IMR-90 (cell line): ENCODE data around the gene GPR142. TPM values are rescaled to one million over a fixed set of nuclear protein-coding genes. Genes with fewer than 3 reads are reported as not detected.
"Not testable (repeated sequence)": the region's sequence is repeated elsewhere in the genome, so short reads cannot be mapped to it uniquely, and the experiment has no call there.

Experiments used
- ATAC-seq: fragments of 200-7000 bp; cut with Tn5 transposase; 2 replicates; pipeline ENCODE4 v1.9.1; 2020; ENCODE audit warnings: low read depth, mild to moderate bottlenecking, moderate library complexity
- BruUV-seq: library from RNA; stranded (reverse); fragments of 400-500 nt; replicated peaks from 2 replicates; lab custom pipeline; 2021; lab: Mats Ljungman, UMichigan
- CTCF ChIA-PET: fragments of 300-600 bp; formaldehyde crosslinking; extraction: SDS; loops from one replicate; lab custom pipeline; 2021; ENCODE audit warnings: antibody characterized with exemption; lab: Yijun Ruan, JAX
- POLR2A ChIA-PET: fragments of 300-600 bp; sonication (Branson Sonifier 250); formaldehyde crosslinking; loops from one replicate; lab custom pipeline; 2022; ENCODE audit warnings: antibody characterized with exemption; ENCODE audit not compliant: unreplicated experiment; lab: Charles Lee
- DNase-seq: peaks from one replicate; pipeline ENCODE4 v3.0.0; 2013
- H2AFZ ChIP-seq: replicated peaks from 2 replicates; pipeline ENCODE3; 2013; ENCODE audit warnings: low read length, mild to moderate bottlenecking; ENCODE audit not compliant: poor library complexity
- H2AK5ac ChIP-seq: 2 replicates; pipeline ENCODE4 v1.6.1; 2013; ENCODE audit warnings: low read depth, low read length, inconsistent platforms
- H2AK9ac ChIP-seq: replicated peaks from 2 replicates; pipeline ENCODE3; 2013; ENCODE audit warnings: mild to moderate bottlenecking, low read depth, low read length, moderate library complexity; ENCODE audit not compliant: poor library complexity
- H2BK120ac ChIP-seq: 2 replicates; pipeline ENCODE4 v1.6.1; 2013; ENCODE audit warnings: low read depth, low read length, inconsistent platforms
- H2BK15ac ChIP-seq: 3 replicates; pipeline ENCODE4 v1.6.1; 2013; ENCODE audit warnings: low read depth, low read length, inconsistent platforms
- H2BK20ac ChIP-seq: 2 replicates; pipeline ENCODE4 v1.6.1; 2013; ENCODE audit warnings: low read depth, mild to moderate bottlenecking, inconsistent platforms, low read length, moderate library complexity
- H2BK5ac ChIP-seq: 2 replicates; pipeline ENCODE4 v1.6.1; 2013; ENCODE audit warnings: mild to moderate bottlenecking, low read depth, low read length, inconsistent platforms; ENCODE audit not compliant: poor library complexity, severe bottlenecking
- H3K14ac ChIP-seq: replicated peaks from 2 replicates; pipeline ENCODE4 v1.6.1; 2013; ENCODE audit warnings: low read depth, low read length, inconsistent platforms
- H3K18ac ChIP-seq: 2 replicates; pipeline ENCODE4 v1.6.1; 2013; ENCODE audit warnings: low read depth, low read length, control low read depth
- H3K23ac ChIP-seq: 2 replicates; pipeline ENCODE4 v1.6.1; 2013; ENCODE audit warnings: low read depth, low read length, inconsistent platforms
- H3K27ac ChIP-seq: 2 replicates; pipeline ENCODE4 v1.5.1; 2013; ENCODE audit warnings: mild to moderate bottlenecking, control low read depth, low read length; ENCODE audit not compliant: insufficient read depth
- H3K27me3 ChIP-seq: 2 replicates; pipeline ENCODE4 v1.6.1; 2013; ENCODE audit warnings: low read length; ENCODE audit not compliant: control insufficient read depth, insufficient read depth
- H3K36me3 ChIP-seq: 2 replicates; pipeline ENCODE4 v1.6.1; 2013; ENCODE audit warnings: low read length, mixed read lengths; ENCODE audit not compliant: control insufficient read depth, insufficient read depth
- H3K4ac ChIP-seq: 2 replicates; pipeline ENCODE4 v1.6.1; 2013; ENCODE audit warnings: low read depth, low read length, inconsistent platforms
- H3K4me1 ChIP-seq: 2 replicates; pipeline ENCODE4 v1.6.1; 2013; ENCODE audit warnings: low read length, mixed read lengths; ENCODE audit not compliant: control insufficient read depth, insufficient read depth
- H3K4me2 ChIP-seq: 2 replicates; pipeline ENCODE4 v1.6.1; 2013; ENCODE audit warnings: low read depth, mild to moderate bottlenecking, control low read depth, low read length, moderate library complexity
- H3K4me3 ChIP-seq: 2 replicates; pipeline ENCODE4 v1.5.1; 2013; ENCODE audit warnings: low read depth, mild to moderate bottlenecking, control low read depth, low read length, moderate library complexity; ENCODE audit not compliant: insufficient read depth
- H3K56ac ChIP-seq: 2 replicates; pipeline ENCODE4 v1.6.1; 2013; ENCODE audit warnings: low read length, inconsistent platforms; ENCODE audit not compliant: insufficient read depth; ENCODE audit errors: extremely low read depth
- H3K79me1 ChIP-seq, 2 experiments: 2 replicates each; pipeline ENCODE4 v1.6.1; 2013; ENCODE audit warnings: low read length in 2 of 2, inconsistent platforms in 1 of 2, low read depth in 1 of 2
- H3K9ac ChIP-seq: 2 replicates; pipeline ENCODE4 v1.6.1; 2013; ENCODE audit warnings: low read depth, low read length, control low read depth
- H3K9me1 ChIP-seq: 2 replicates; pipeline ENCODE4 v1.6.1; 2013; ENCODE audit warnings: low read length, inconsistent platforms; ENCODE audit not compliant: insufficient read depth
- H3K9me3 ChIP-seq: 2 replicates; pipeline ENCODE4 v1.6.1; 2013; ENCODE audit warnings: low read length; ENCODE audit not compliant: control insufficient read depth, insufficient read depth
- H4K20me1 ChIP-seq: 2 replicates; pipeline ENCODE4 v1.6.1; 2013; ENCODE audit warnings: low read length, inconsistent platforms; ENCODE audit not compliant: insufficient read depth
- H4K5ac ChIP-seq: 2 replicates; pipeline ENCODE4 v1.6.1; 2013; ENCODE audit warnings: mild to moderate bottlenecking, low read depth, low read length, control low read depth
- H4K8ac ChIP-seq, 2 experiments: 2 replicates each; pipeline ENCODE4 v1.6.1; 2013; ENCODE audit warnings: low read depth in 2 of 2, low read length in 2 of 2, control low read depth in 1 of 2, inconsistent platforms in 1 of 2
- H4K91ac ChIP-seq: 2 replicates; pipeline ENCODE4 v1.6.1; 2013; ENCODE audit warnings: low read depth, low read length, inconsistent platforms; ENCODE audit not compliant: insufficient read depth
- WGBS, 2 experiments: methylation state at CpG; one replicate each; pipeline versions ENCODE4 v1.1.5 to v1.1.7; 2013; ENCODE audit warnings: missing lambda C conversion rate in 2 of 2; ENCODE audit not compliant: insufficient read length in 1 of 2; ENCODE audit errors: extremely low coverage in 2 of 2; 5-methylcytosine and 5-hydroxymethylcytosine counted together
- dilution Hi-C: fragments of 300-500 bp; cut with HindIII; formaldehyde crosslinking; loops from one replicate; pipeline ENCODE4 v1.14.3; 2018; ENCODE audit warnings: low sequenced_read_pairs; ENCODE audit not compliant: unreplicated experiment
- in situ Hi-C: fragments of 300-500 bp; cut with MboI; formaldehyde crosslinking; loops from 3 replicates; pipeline ENCODE4 v1.14.3; 2019; ENCODE audit warnings: low sequenced_read_pairs, inconsistent platforms, mixed read lengths
- intact Hi-C: fragments of 100-400 bp; cut with micrococcal nuclease; formaldehyde crosslinking; loops from 2 replicates; pipeline ENCODE4 v1.10.0; 2022
- polyA plus RNA-seq, 3 experiments: library from polyadenylated mRNA; depleted of rRNA; stranded (reverse); fragments of >200 nt; gene quantifications; 2 replicates each; pipeline ENCODE4 v1.2.3, GENCODE V29; 2012; ENCODE audit warnings: low replicate concordance in 1 of 3
- total RNA-seq: library from RNA; depleted of rRNA; stranded (reverse); fragments of >200 nt; gene quantifications from 2 replicates; pipeline ENCODE4 v1.2.3, GENCODE V29; 2012

Gene GPR142
- total and polyA plus RNA-seq, 2 of the 4 experiments (the other 2 are of a cell fraction): not detected

DNA sequence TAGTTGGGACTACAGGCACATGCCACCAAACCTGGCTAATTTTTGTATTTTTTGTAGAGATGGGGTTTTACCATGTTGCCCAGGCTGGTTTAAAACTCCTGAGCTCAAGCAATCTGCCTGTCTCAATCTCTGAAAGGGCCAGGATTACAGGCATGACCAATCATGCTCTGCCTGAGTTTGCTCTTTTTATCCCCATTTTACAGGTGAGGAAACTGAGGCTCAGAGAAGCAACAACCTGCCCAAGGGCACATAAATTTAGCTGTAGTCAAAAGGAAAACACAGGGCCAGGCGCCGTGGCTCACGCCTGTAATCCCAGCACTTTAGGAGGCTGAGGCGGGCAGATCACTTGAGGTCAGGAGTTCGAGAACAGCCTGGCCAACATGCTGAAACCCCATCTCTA lies 38.0 kb downstream of the GPR142 start:
- H2AK9ac ChIP-seq, H3K14ac ChIP-seq, ATAC-seq, H3K79me1 ChIP-seq, H3K23ac ChIP-seq, H4K20me1 ChIP-seq, H3K18ac ChIP-seq, POLR2A ChIA-PET, H2BK15ac ChIP-seq, H2AK5ac ChIP-seq, H4K5ac ChIP-seq, H3K4me2 ChIP-seq, H3K4me1 ChIP-seq, H2BK5ac ChIP-seq, H3K36me3 ChIP-seq, H3K56ac ChIP-seq, H3K27ac ChIP-seq, H3K9me1 ChIP-seq, DNase-seq, H2BK120ac ChIP-seq, H4K91ac ChIP-seq, BruUV-seq, H2BK20ac ChIP-seq, H3K4ac ChIP-seq, H4K8ac ChIP-seq, dilution Hi-C loops, H3K4me3 ChIP-seq, in situ Hi-C loops, H3K27me3 ChIP-seq, CTCF ChIA-PET, H2AFZ ChIP-seq, intact Hi-C loops, H3K9ac ChIP-seq: not testable (repeated sequence)
- no CpG with 5 or more reads among the region's 5 CpGs for WGBS, 2 experiments
- H3K9me3 ChIP-seq: peaks cover 19% of the 10 kb centered on the region
